Muscle layer of duodenum (tissue), 2 donors: Measurements from ENCODE around the gene KCNIP4.
"Not testable (repeated sequence)": the region's sequence is repeated elsewhere in the genome, so short reads cannot be mapped to it uniquely, and the experiment has no call there.

Experiments used
- H3K27ac ChIP-seq: one replicate; pipeline ENCODE4 v1.7.0; 2013; ENCODE audit warnings: mild to moderate bottlenecking, low read length
- H3K27me3 ChIP-seq: one replicate; pipeline ENCODE4 v1.7.0; 2013; ENCODE audit warnings: low read depth, mild to moderate bottlenecking, control low read depth, low read length
- H3K36me3 ChIP-seq, 2 donors: one replicate each; pipeline ENCODE4 v1.7.0; 2013; ENCODE audit warnings: low read length in 2 of 2, control low read depth in 1 of 2, mild to moderate bottlenecking in 1 of 2; ENCODE audit not compliant: insufficient read depth in 2 of 2, control insufficient read depth in 1 of 2
- H3K4me1 ChIP-seq, 2 donors: one replicate each; pipeline ENCODE4 v1.7.0; 2013; ENCODE audit warnings: low read length in 2 of 2, mild to moderate bottlenecking in 2 of 2, control low read depth in 1 of 2, moderate library complexity in 1 of 2; ENCODE audit not compliant: insufficient read depth in 2 of 2, control insufficient read depth in 1 of 2
- H3K4me3 ChIP-seq, 2 donors: one replicate each; pipeline ENCODE4 v1.7.0; 2013; ENCODE audit warnings: low read length in 2 of 2, low read depth in 1 of 2, mild to moderate bottlenecking in 1 of 2
- H3K9me3 ChIP-seq, 2 donors: one replicate each; pipeline ENCODE4 v1.7.0; 2013; ENCODE audit warnings: low read length in 2 of 2, control low read depth in 1 of 2, mild to moderate bottlenecking in 1 of 2; ENCODE audit not compliant: control insufficient read depth in 1 of 2
- donor health status: healthy.

The KCNIP4 gene

GRCh38 chr4:21386166-21386780 lies 562.3 kb downstream of the KCNIP4 start:
- Histone ChIP-seq H3K36me3 (no peaks in the 10 kb centered on the region), H3K27ac (no peak overlapping the region), H3K27me3 (no peaks in the 10 kb centered on the region), H3K4me1 (no peaks in the 10 kb centered on the region), H3K9me3 (no peaks in the 10 kb centered on the region), H3K4me3 (no peak overlapping the region)

- no peaks in the 10 kb centered on the region for H3K36me3 ChIP-seq
- no peaks in the 10 kb centered on the region for H3K9me3 ChIP-seq
- no peaks in the 10 kb centered on the region for H3K27me3 ChIP-seq
- no peaks in the 10 kb centered on the region for H3K4me1 ChIP-seq
- no peak overlapping the region for H3K27ac ChIP-seq
- no peak overlapping the region for H3K4me3 ChIP-seq
These were observed 562.9 kb downstream of the KCNIP4 start for GRCh38 chr4:21385706-21386105.

- no peaks in the 10 kb centered on the region for H3K4me1 ChIP-seq
- no peaks in the 10 kb centered on the region for H3K9me3 ChIP-seq
- no peak overlapping the region for H3K27ac ChIP-seq
- no peaks in the 10 kb centered on the region for H3K36me3 ChIP-seq
- no peak overlapping the region for H3K4me3 ChIP-seq
- H3K27me3 ChIP-seq = no peaks in the 10 kb centered on the region
These were observed 564.0 kb downstream of the KCNIP4 start for GRCh38 chr4:21384609-21385008.

DNA sequence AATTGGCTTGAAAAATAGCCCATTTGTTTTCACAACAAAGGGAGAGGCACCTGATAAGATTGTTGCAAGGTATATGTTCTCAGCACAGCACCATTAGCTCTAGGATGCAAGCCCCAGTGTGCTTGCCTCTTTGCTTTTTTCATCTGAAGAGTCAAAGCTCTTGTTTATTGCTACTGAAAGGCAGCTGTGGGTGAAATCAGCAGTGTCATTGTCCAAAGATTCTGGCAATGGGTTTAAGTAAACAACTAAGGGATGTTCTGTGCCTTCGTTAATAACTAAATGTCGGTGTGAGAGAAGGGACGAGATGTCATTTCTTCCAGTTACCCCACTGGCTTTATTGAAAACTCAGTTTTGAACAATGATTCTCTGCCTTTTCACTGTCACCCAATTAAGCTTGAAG lies 567.7 kb downstream of the KCNIP4 start:
- Histone ChIP-seq H3K27ac (no peak overlapping the region), H3K9me3 (no peaks in the 10 kb centered on the region), H3K4me3 (no peak overlapping the region), H3K4me1 (no peaks in the 10 kb centered on the region), H3K27me3 (no peaks in the 10 kb centered on the region), H3K36me3 (no peaks in the 10 kb centered on the region)

DNA sequence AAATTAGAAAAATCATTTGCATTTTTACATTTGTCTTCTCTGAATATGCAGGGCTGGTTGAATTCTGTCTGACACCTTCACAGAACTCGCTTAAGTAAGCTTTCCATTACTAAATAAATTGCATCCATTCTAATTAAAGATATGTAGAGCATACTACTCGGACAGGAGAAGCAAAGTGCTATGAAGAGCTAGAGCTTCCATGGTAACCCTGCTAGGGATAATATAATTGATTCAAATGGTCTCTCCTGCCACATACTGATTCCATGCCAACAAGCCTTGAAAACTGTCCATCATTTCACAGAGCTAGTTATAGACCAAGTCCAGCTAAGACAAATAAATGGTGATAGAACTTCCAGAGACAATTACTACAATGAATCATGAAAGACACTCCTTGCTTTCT lies 571.5 kb downstream of the KCNIP4 start:
- Histone ChIP-seq H3K4me3 (no peak overlapping the region), H3K36me3 (no peaks in the 10 kb centered on the region), H3K27ac (no peak overlapping the region), H3K27me3 (no peaks in the 10 kb centered on the region), H3K4me1 (no peaks in the 10 kb centered on the region), H3K9me3 (no peaks in the 10 kb centered on the region)

GRCh38 chr4:21376176-21376575 lies 572.4 kb downstream of the KCNIP4 start:
- H3K27me3 ChIP-seq = no peaks in the 10 kb centered on the region
- H3K9me3 ChIP-seq = no peaks in the 10 kb centered on the region
- H3K4me3 ChIP-seq = no peak overlapping the region
- H3K27ac ChIP-seq = no peak overlapping the region
- no peaks in the 10 kb centered on the region for H3K4me1 ChIP-seq
- H3K36me3 ChIP-seq = no peaks in the 10 kb centered on the region

DNA sequence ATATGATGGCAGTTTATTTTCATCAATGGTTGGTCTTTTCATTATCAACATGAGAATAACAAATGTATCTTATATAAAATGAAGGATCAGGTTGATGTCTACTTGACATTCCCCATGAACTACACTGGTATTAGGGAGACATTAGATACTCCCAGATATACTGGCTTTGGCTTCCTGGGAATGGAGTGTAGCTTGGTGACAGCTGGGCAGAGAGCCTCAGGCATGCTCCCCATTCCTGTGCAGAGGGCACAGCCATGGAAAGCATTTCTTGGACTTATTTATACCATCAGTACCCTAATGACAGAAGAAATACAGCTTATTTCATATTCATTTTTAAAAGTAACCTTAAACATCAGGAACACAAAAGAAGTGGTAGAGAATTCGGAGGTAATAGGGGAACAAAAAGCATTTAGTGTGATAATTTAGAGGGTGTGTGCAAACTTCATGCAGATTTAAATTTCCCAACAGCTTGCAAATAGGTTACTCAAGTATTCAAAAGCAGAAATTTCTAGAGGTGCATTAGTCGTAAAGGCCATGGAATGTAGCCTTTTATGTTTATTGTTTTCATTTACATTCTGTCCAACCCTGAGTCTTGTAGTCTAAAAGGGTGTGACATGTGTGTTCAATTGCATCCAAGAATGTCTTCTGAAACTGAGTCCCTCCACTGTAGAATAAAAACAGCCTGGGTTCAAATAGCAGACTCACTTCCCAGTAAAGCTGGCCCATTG lies 573.8 kb downstream of the KCNIP4 start:
- no peaks in the 10 kb centered on the region for H3K9me3 ChIP-seq
- H3K36me3 ChIP-seq = no peaks in the 10 kb centered on the region
- no peaks in the 10 kb centered on the region for H3K27me3 ChIP-seq
- H3K4me1 ChIP-seq = no peaks in the 10 kb centered on the region
- no peak overlapping the region for H3K27ac ChIP-seq
- no peak overlapping the region for H3K4me3 ChIP-seq

- Histone ChIP-seq H3K4me1 (no peaks in the 10 kb centered on the region), H3K36me3 (no peaks in the 10 kb centered on the region), H3K9me3 (no peaks in the 10 kb centered on the region), H3K27ac (no peak overlapping the region), H3K27me3 (no peaks in the 10 kb centered on the region), H3K4me3 (no peak overlapping the region)
These were observed 581.0 kb downstream of the KCNIP4 start for GRCh38 chr4:21367567-21367966.

DNA sequence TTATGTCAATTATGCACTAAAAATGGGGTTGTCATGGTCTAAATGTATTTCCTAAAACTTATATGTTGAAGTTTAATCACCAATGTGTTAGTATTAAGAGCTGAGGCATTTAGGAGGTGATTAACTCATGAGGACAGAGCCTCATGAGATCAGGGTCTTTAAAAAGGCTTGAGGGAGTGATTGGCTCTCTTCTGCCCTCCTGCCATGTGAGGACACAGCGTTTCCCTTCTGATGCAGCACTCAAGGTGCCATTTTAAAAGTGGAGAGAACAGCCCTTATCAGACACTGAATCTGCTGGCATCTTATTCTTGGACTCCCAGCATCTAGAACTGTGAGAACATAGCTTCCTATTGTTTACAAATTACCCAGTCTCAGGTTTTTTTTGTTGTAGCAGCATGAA lies 581.7 kb downstream of the KCNIP4 start:
- Histone ChIP-seq H3K4me1 (no peaks in the 10 kb centered on the region), H3K27ac (no peak overlapping the region), H3K27me3 (no peaks in the 10 kb centered on the region), H3K9me3 (no peaks in the 10 kb centered on the region), H3K4me3 (no peak overlapping the region), H3K36me3 (no peaks in the 10 kb centered on the region)

- no peak overlapping the region for H3K27ac ChIP-seq
- H3K4me3 ChIP-seq = no peak overlapping the region
- no peaks in the 10 kb centered on the region for H3K36me3 ChIP-seq
- no peaks in the 10 kb centered on the region for H3K4me1 ChIP-seq
- H3K9me3 ChIP-seq = no peaks in the 10 kb centered on the region
- H3K27me3 ChIP-seq = no peaks in the 10 kb centered on the region
These were observed 582.3 kb downstream of the KCNIP4 start for GRCh38 chr4:21366312-21366711.

DNA sequence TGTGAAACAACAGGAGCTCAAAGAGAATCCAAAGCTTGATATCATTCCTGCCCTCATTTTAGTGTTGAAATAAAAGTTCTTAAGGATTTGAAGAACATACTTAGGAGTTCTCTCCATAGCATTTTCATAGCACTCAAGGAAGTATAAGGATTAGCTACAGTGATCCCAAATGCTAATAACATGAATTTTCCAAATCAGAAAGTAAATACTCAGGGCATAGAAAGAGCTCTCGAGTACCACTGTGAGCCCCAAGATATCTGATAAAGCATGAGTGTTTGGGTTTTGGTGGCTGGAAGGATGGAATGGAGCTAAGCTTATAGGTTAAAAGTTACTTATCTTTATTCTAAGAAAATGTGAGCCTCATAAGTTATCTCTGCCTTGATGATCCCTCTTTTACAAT lies 584.9 kb downstream of the KCNIP4 start:
- Histone ChIP-seq H3K36me3 (no peaks in the 10 kb centered on the region), H3K4me3 (no peak overlapping the region), H3K27ac (no peak overlapping the region), H3K27me3 (no peaks in the 10 kb centered on the region), H3K4me1 (no peaks in the 10 kb centered on the region), H3K9me3 (no peaks in the 10 kb centered on the region)

- H3K36me3 ChIP-seq, H3K4me1 ChIP-seq, H3K4me3 ChIP-seq, H3K27me3 ChIP-seq, H3K27ac ChIP-seq: not testable (repeated sequence)
- peaks cover 0 to 12% of the 10 kb centered on the region in 2 donors for H3K9me3 ChIP-seq
These were observed 596.2 kb downstream of the KCNIP4 start for GRCh38 chr4:21352354-21352753.
